PC-3 (cell line): ENCODE measurements around the gene ENTHD1. TPM values are rescaled to one million over a fixed set of nuclear protein-coding genes. Genes with fewer than 3 reads are reported as not detected.

ENCODE experiments used
- ATAC-seq: fragments of 200-7000 bp; cut with Tn5 transposase; 2 replicates; pipeline ENCODE4 v1.9.1; 2020; ENCODE audit warnings: mild to moderate bottlenecking, moderate library complexity
- BruUV-seq: library from RNA; stranded (reverse); fragments of 400-500 nt; replicated peaks from 2 replicates; lab custom pipeline; 2021; lab: Mats Ljungman, UMichigan
- CTCF ChIA-PET: fragments of 300-600 bp; sonication (Branson Sonifier 250); formaldehyde crosslinking; loops from one replicate; lab custom pipeline; 2022; ENCODE audit warnings: antibody characterized with exemption; lab: Charles Lee
- POLR2A ChIA-PET: fragments of 300-600 bp; sonication (Branson Sonifier 250); formaldehyde crosslinking; loops from one replicate; lab custom pipeline; 2022; ENCODE audit warnings: antibody characterized with exemption; ENCODE audit not compliant: unreplicated experiment; lab: Charles Lee
- DNase-seq: peaks from one replicate; pipeline ENCODE4 v3.0.0-alpha.2; 2015
- H2AFZ ChIP-seq: fragments of 300-600 bp; sonication (generic); 2 replicates; pipeline ENCODE4 v1.6.0; 2016; ENCODE audit warnings: antibody characterized with exemption, low read length
- H3F3A ChIP-seq: fragments of 300-600 bp; sonication (generic); one replicate; pipeline ENCODE4 v1.6.0; 2017; ENCODE audit warnings: antibody characterized with exemption, low read length, control low read depth, mild to moderate bottlenecking; ENCODE audit not compliant: unreplicated experiment
- H3K27ac ChIP-seq: fragments of 300-600 bp; sonication (generic); 2 replicates; pipeline ENCODE4 v1.5.1; 2016; ENCODE audit warnings: mild to moderate bottlenecking, low read length
- H3K27me3 ChIP-seq: fragments of 300-600 bp; sonication (generic); 2 replicates; pipeline ENCODE4 v1.6.1; 2016; ENCODE audit warnings: low read length, mixed read lengths
- H3K36me3 ChIP-seq: fragments of 300-600 bp; sonication (generic); 2 replicates; pipeline ENCODE4 v1.6.1; 2016; ENCODE audit warnings: low read depth, mixed run types, low read length, mixed read lengths
- H3K4me1 ChIP-seq: fragments of 300-600 bp; sonication (generic); 2 replicates; pipeline ENCODE4 v1.5.1; 2016; ENCODE audit warnings: low read length; ENCODE audit not compliant: insufficient read depth
- H3K4me2 ChIP-seq: fragments of 300-600 bp; sonication (generic); 2 replicates; pipeline ENCODE4 v1.6.0; 2016; ENCODE audit warnings: low read length
- H3K4me3 ChIP-seq: fragments of 300-600 bp; sonication (generic); 2 replicates; pipeline ENCODE4 v1.5.1; 2016; ENCODE audit warnings: mild to moderate bottlenecking, low read length, mixed read lengths
- H3K79me2 ChIP-seq: fragments of 300-600 bp; sonication (generic); 2 replicates; pipeline ENCODE4 v1.6.1; 2017; ENCODE audit warnings: low read length, mixed read lengths
- H3K9ac ChIP-seq: fragments of 300-600 bp; sonication (generic); 2 replicates; pipeline ENCODE4 v1.6.0; 2016; ENCODE audit warnings: mild to moderate bottlenecking, low read length
- H3K9me2 ChIP-seq: fragments of 300-600 bp; sonication (generic); replicated peaks from 2 replicates; pipeline ENCODE4 v1.6.1; 2016; ENCODE audit warnings: mixed run types, low read length, mixed read lengths
- H3K9me3 ChIP-seq: fragments of 300-600 bp; sonication (generic); 2 replicates; pipeline ENCODE4 v1.6.1; 2016; ENCODE audit warnings: low read length, mixed read lengths
- H4K20me1 ChIP-seq: fragments of 300-600 bp; sonication (generic); 2 replicates; pipeline ENCODE4 v1.6.1; 2016; ENCODE audit warnings: low read length, mixed read lengths
- CTCF ChIP-seq: fragments of 300-600 bp; sonication (generic); conservative IDR thresholded peaks from 2 replicates; pipeline ENCODE4 v1.5.1; 2017; ENCODE audit warnings: antibody characterized with exemption, low read depth, mild to moderate bottlenecking, low read length
- EZH2 ChIP-seq: fragments of 300-600 bp; sonication (generic); IDR thresholded peaks from one replicate; pipeline ENCODE4 v1.6.1; 2017; ENCODE audit warnings: antibody characterized with exemption, mild to moderate bottlenecking, low read length; ENCODE audit not compliant: unreplicated experiment
- EZH2phosphoT487 ChIP-seq: fragments of 300-600 bp; sonication (generic); IDR thresholded peaks from 2 replicates; pipeline ENCODE4 v1.6.1; 2018; ENCODE audit warnings: mild to moderate bottlenecking, antibody characterized with exemption, low read length, borderline replicate concordance
- intact Hi-C: fragments of 100-400 bp; cut with micrococcal nuclease; formaldehyde crosslinking; loops from 2 replicates; pipeline ENCODE4 v1.9.0; 2023
- total RNA-seq: library from RNA; depleted of rRNA; stranded (reverse); fragments of >200 nt; gene quantifications from 2 replicates; pipeline ENCODE4 v1.2.3, GENCODE V29; 2014

Gene ENTHD1
- total RNA-seq, 1 experiment from 2014 or later = not detected

GRCh38 chr22:39797528-39798147 is 95.9 kb downstream of the ENTHD1 start:
- Histone ChIP-seq H3K4me2 (no peak overlapping the region), H3K4me1 (no peaks in the 10 kb centered on the region), H3F3A (no peaks in the 10 kb centered on the region), H3K9me2 (no peaks in the 10 kb centered on the region), H2AFZ (no peak overlapping the region), H3K4me3 (no peak overlapping the region), H3K27ac (no peak overlapping the region), H3K9ac (no peak overlapping the region), H3K27me3 (peaks cover 24% of the 10 kb centered on the region), H4K20me1 (no peaks in the 10 kb centered on the region), H3K79me2 (no peaks in the 10 kb centered on the region), H3K9me3 (no peaks in the 10 kb centered on the region), H3K36me3 (no peaks in the 10 kb centered on the region)
- DNase-seq (no peak), ATAC-seq (no peak)
- intact Hi-C loops = no loop called here
- no TSS peak for BruUV-seq
- ChIA-PET CTCF (no interaction called here), POLR2A (no interaction called here)
- TF ChIP-seq CTCF (no peak), EZH2 (no peak)

GRCh38 chr22:39789788-39790187 is 103.8 kb downstream of the ENTHD1 start:
- Histone ChIP-seq H3K36me3 (no peaks in the 10 kb centered on the region), H3K9me3 (no peaks in the 10 kb centered on the region), H3K27ac (no peak overlapping the region), H3F3A (no peaks in the 10 kb centered on the region), H3K27me3 (peaks cover 38% of the 10 kb centered on the region), H3K9me2 (no peaks in the 10 kb centered on the region), H4K20me1 (no peaks in the 10 kb centered on the region), H3K4me2 (no peak overlapping the region), H3K4me3 (no peak overlapping the region), H2AFZ (no peak overlapping the region), H3K79me2 (no peaks in the 10 kb centered on the region), H3K9ac (no peak overlapping the region), H3K4me1 (no peaks in the 10 kb centered on the region)
- ChIA-PET POLR2A (no interaction called here), CTCF (no interaction called here)
- TF ChIP-seq CTCF = no peak
- no peak for TF ChIP-seq EZH2
- TF ChIP-seq EZH2phosphoT487 = no peak
- ATAC-seq (no peak), DNase-seq (no peak)
- intact Hi-C loops = no loop called here
- no TSS peak for BruUV-seq

GRCh38 chr22:39785232-39785631 is 108.3 kb downstream of the ENTHD1 start:
- Histone ChIP-seq H3K4me2 (no peak overlapping the region), H3K9me3 (no peaks in the 10 kb centered on the region), H3K9me2 (no peaks in the 10 kb centered on the region), H3K79me2 (no peaks in the 10 kb centered on the region), H3K4me3 (no peak overlapping the region), H3K9ac (no peak overlapping the region), H3K27ac (no peak overlapping the region), H4K20me1 (no peaks in the 10 kb centered on the region), H2AFZ (no peak overlapping the region), H3K4me1 (no peaks in the 10 kb centered on the region), H3K36me3 (no peaks in the 10 kb centered on the region), H3F3A (no peaks in the 10 kb centered on the region), H3K27me3 (peaks cover 29% of the 10 kb centered on the region)
- DNase-seq (no peak), ATAC-seq (no peak)
- no peak for TF ChIP-seq EZH2phosphoT487
- TF ChIP-seq EZH2 = no peak
- no peak for TF ChIP-seq CTCF
- POLR2A ChIA-PET = no interaction called here
- CTCF ChIA-PET = no interaction called here
- BruUV-seq = no TSS peak
- intact Hi-C loops = no loop called here
